IPS DF 6.9 (cell line): ENCODE results near the gene MAPK12.

Source experiments
- DNase-seq: peaks from one replicate; pipeline ENCODE4 v3.0.0-alpha.2; 2013; ENCODE audit warnings: low read depth, low spot score
- H3K27ac ChIP-seq: one replicate; pipeline ENCODE4 v1.5.1; 2013; ENCODE audit warnings: low read length, control low read depth
- H3K27me3 ChIP-seq: 2 replicates; pipeline ENCODE4 v1.6.1; 2013; ENCODE audit warnings: mild to moderate bottlenecking, low read length; ENCODE audit not compliant: control insufficient read depth, insufficient read depth
- H3K36me3 ChIP-seq: 2 replicates; pipeline ENCODE4 v1.6.1; 2013; ENCODE audit warnings: low read length; ENCODE audit not compliant: control insufficient read depth, insufficient read depth
- H3K4me1 ChIP-seq: 2 replicates; pipeline ENCODE4 v1.6.1; 2013; ENCODE audit warnings: low read length; ENCODE audit not compliant: control insufficient read depth, insufficient read depth
- H3K4me3 ChIP-seq: 2 replicates; pipeline ENCODE4 v1.5.1; 2013; ENCODE audit warnings: mild to moderate bottlenecking, low read length
- H3K9me3 ChIP-seq: 2 replicates; pipeline ENCODE4 v1.6.1; 2013; ENCODE audit warnings: low read length, inconsistent platforms; ENCODE audit not compliant: control insufficient read depth, insufficient read depth
- WGBS: extraction: QIAGEN DNeasy Blood & Tissue Kit; methylation state at CpG from one replicate; pipeline ENCODE4 v1.1.7; 2013; ENCODE audit warnings: mixed read lengths, missing lambda C conversion rate; ENCODE audit not compliant: insufficient read length, insufficient coverage; 5-methylcytosine and 5-hydroxymethylcytosine counted together

MAPK12 gene

GRCh38 chr22:50289151-50289941 lies 27.9 kb upstream of the MAPK12 start:
- Histone ChIP-seq H3K27ac (no peak overlapping the region), H3K36me3 (peaks cover 25% of the 10 kb centered on the region)
- no CpG with 5 or more reads among the region's 57 CpGs for WGBS

GRCh38 chr22:50287731-50288130 lies 26.2 kb upstream of the MAPK12 start:
- Histone ChIP-seq H3K4me3 (no peak overlapping the region), H3K4me1 (peaks cover 3% of the 10 kb centered on the region), H3K36me3 (peaks cover 35% of the 10 kb centered on the region), H3K9me3 (no peaks in the 10 kb centered on the region), H3K27me3 (no peaks in the 10 kb centered on the region), H3K27ac (no peak overlapping the region)
- no peak for DNase-seq
- WGBS: no CpG with 5 or more reads among the region's 31 CpGs

More at GRCh38 chr22:50289151-50289941, 27.9 kb upstream of the MAPK12 start:
- H3K4me1 ChIP-seq: peaks cover 9% of the 10 kb centered on the region
- H3K27me3 ChIP-seq: no peaks in the 10 kb centered on the region
- no peak overlapping the region for H3K4me3 ChIP-seq
- no peaks in the 10 kb centered on the region for H3K9me3 ChIP-seq
- DNase-seq: no peak

- Histone ChIP-seq H3K27ac (no peak overlapping the region), H3K4me1 (no peaks in the 10 kb centered on the region; the same call in 1 of the 2 replicates), H3K27me3 (no peaks in the 10 kb centered on the region), H3K36me3 (peaks cover 44% of the 10 kb centered on the region), H3K9me3 (no peaks in the 10 kb centered on the region), H3K4me3 (no peak overlapping the region)
- WGBS: no CpG with 5 or more reads among the region's 40 CpGs
- no peak for DNase-seq
Measured at GRCh38 chr22:50286701-50287318, 25.3 kb upstream of the MAPK12 start.

- Histone ChIP-seq H3K4me1 (no peaks in the 10 kb centered on the region; the same call in 1 of the 2 replicates), H3K9me3 (no peaks in the 10 kb centered on the region), H3K36me3 (peaks cover 49% of the 10 kb centered on the region), H3K27me3 (no peaks in the 10 kb centered on the region), H3K27ac (no peak overlapping the region), H3K4me3 (no peak overlapping the region)
- no peak for DNase-seq
- no CpG with 5 or more reads among the region's 21 CpGs for WGBS
Measured at GRCh38 chr22:50286275-50286674, 24.8 kb upstream of the MAPK12 start.

GRCh38 chr22:50285568-50286229 lies 24.2 kb upstream of the MAPK12 start:
- H3K9me3 ChIP-seq: no peaks in the 10 kb centered on the region
- H3K36me3 ChIP-seq: peaks cover 54% of the 10 kb centered on the region
- no peak overlapping the region for H3K4me3 ChIP-seq
- WGBS: no CpG with 5 or more reads among the region's 34 CpGs
- DNase-seq: no peak
- no peaks in the 10 kb centered on the region; the same call in 1 of the 2 replicates for H3K4me1 ChIP-seq
- H3K27ac ChIP-seq: no peak overlapping the region
- H3K27me3 ChIP-seq: no peaks in the 10 kb centered on the region

- Histone ChIP-seq H3K27me3 (no peaks in the 10 kb centered on the region), H3K4me3 (no peak overlapping the region), H3K9me3 (no peaks in the 10 kb centered on the region), H3K4me1 (no peaks in the 10 kb centered on the region; the same call in 1 of the 2 replicates), H3K27ac (no peak overlapping the region), H3K36me3 (peaks cover 58% of the 10 kb centered on the region)
- no peak for DNase-seq
- WGBS: no CpG with 5 or more reads among the region's 13 CpGs
Measured at GRCh38 chr22:50284479-50284878, 23.0 kb upstream of the MAPK12 start.

- WGBS: no CpG with 5 or more reads among the region's 30 CpGs
- peaks cover 59% of the 10 kb centered on the region for H3K36me3 ChIP-seq
- H3K9me3 ChIP-seq: no peaks in the 10 kb centered on the region
- H3K27ac ChIP-seq: no peak overlapping the region
- DNase-seq: no peak
- no peaks in the 10 kb centered on the region; the same call in 1 of the 2 replicates for H3K4me1 ChIP-seq
- no peak overlapping the region for H3K4me3 ChIP-seq
- H3K27me3 ChIP-seq: no peaks in the 10 kb centered on the region
Measured at GRCh38 chr22:50283821-50284220, 22.3 kb upstream of the MAPK12 start.

GRCh38 chr22:50282361-50283155 lies 21.1 kb upstream of the MAPK12 start:
- Histone ChIP-seq H3K9me3 (no peaks in the 10 kb centered on the region), H3K4me3 (no peak overlapping the region), H3K27me3 (no peaks in the 10 kb centered on the region), H3K36me3 (peaks cover 65% of the 10 kb centered on the region), H3K27ac (no peak overlapping the region), H3K4me1 (no peaks in the 10 kb centered on the region; the same call in 1 of the 2 replicates)
- WGBS: no CpG with 5 or more reads among the region's 45 CpGs
- DNase-seq: no peak

GRCh38 chr22:50281957-50282356 lies 20.5 kb upstream of the MAPK12 start:
- peaks cover 67% of the 10 kb centered on the region for H3K36me3 ChIP-seq
- H3K27me3 ChIP-seq: no peaks in the 10 kb centered on the region
- no peaks in the 10 kb centered on the region; the same call in 1 of the 2 replicates for H3K4me1 ChIP-seq
- WGBS: no CpG with 5 or more reads among the region's 25 CpGs
- H3K27ac ChIP-seq: no peak overlapping the region
- no peaks in the 10 kb centered on the region for H3K9me3 ChIP-seq
- no peak for DNase-seq
- H3K4me3 ChIP-seq: no peak overlapping the region

- WGBS: no CpG with 5 or more reads among the region's 36 CpGs
- Histone ChIP-seq H3K27me3 (no peaks in the 10 kb centered on the region), H3K4me1 (no peaks in the 10 kb centered on the region; the same call in 1 of the 2 replicates), H3K27ac (no peak overlapping the region), H3K4me3 (no peak overlapping the region), H3K9me3 (no peaks in the 10 kb centered on the region), H3K36me3 (peaks cover 70% of the 10 kb centered on the region)
- DNase-seq: no peak
Measured at GRCh38 chr22:50281384-50281760, 19.9 kb upstream of the MAPK12 start.
